H1 (cell line): ENCODE measurements around the gene TMEM59L. TPM values are rescaled to one million over a fixed set of nuclear protein-coding genes. Genes with fewer than 3 reads are reported as not detected.

Source experiments
- CTCF ChIA-PET: fragments of 300-600 bp; sonication (Branson Sonifier 250); formaldehyde crosslinking; loops from one replicate; lab custom pipeline; 2021; ENCODE audit not compliant: partially characterized antibody; lab: Charles Lee
- POLR2A ChIA-PET: fragments of 300-600 bp; sonication (Branson Sonifier 250); formaldehyde crosslinking; loops from one replicate; lab custom pipeline; 2021; ENCODE audit warnings: inconsistent platforms; ENCODE audit not compliant: partially characterized antibody; lab: Charles Lee
- DNase-seq, 2 experiments: peaks; one replicate each; pipeline versions ENCODE4 v3.0.0 to v3.0.0-alpha.2; 2010 to 2022; ENCODE audit warnings: low spot score in 2 of 2, low read depth in 1 of 2, mixed read lengths in 1 of 2
- FAIRE-seq: peaks from 2 replicates; lab custom pipeline; 2011; peaks lifted over from hg19 to GRCh38; lab: Jason Lieb, UNC
- H2AFZ ChIP-seq: 2 replicates; pipeline ENCODE4 v1.8.1; 2012; ENCODE audit warnings: low read length, inconsistent platforms
- H2AK5ac ChIP-seq: 2 replicates; pipeline ENCODE4 v1.6.1; 2013; ENCODE audit warnings: low read depth, low read length
- H2BK120ac ChIP-seq: replicated peaks from 2 replicates; pipeline ENCODE3; 2013; ENCODE audit warnings: low read depth, low read length, inconsistent platforms
- H2BK12ac ChIP-seq: 2 replicates; pipeline ENCODE4 v1.6.1; 2013; ENCODE audit warnings: low read depth, low read length
- H2BK15ac ChIP-seq: 2 replicates; pipeline ENCODE4 v1.6.1; 2013; ENCODE audit warnings: low read length
- H2BK20ac ChIP-seq: 2 replicates; pipeline ENCODE4 v1.6.1; 2013; ENCODE audit warnings: low read length
- H2BK5ac ChIP-seq: 2 replicates; pipeline ENCODE4 v1.6.1; 2013; ENCODE audit warnings: low read depth, low read length
- H3K14ac ChIP-seq: 2 replicates; pipeline ENCODE4 v1.6.1; 2013; ENCODE audit warnings: inconsistent platforms; ENCODE audit not compliant: insufficient read length
- H3K18ac ChIP-seq: 2 replicates; pipeline ENCODE4 v1.6.1; 2013; ENCODE audit warnings: low read length; ENCODE audit errors: extremely low read depth
- H3K23ac ChIP-seq: 2 replicates; pipeline ENCODE4 v1.6.1; 2013; ENCODE audit warnings: inconsistent platforms; ENCODE audit not compliant: insufficient read length
- H3K23me2 ChIP-seq: 2 replicates; pipeline ENCODE4 v1.6.1; 2013; ENCODE audit warnings: low read depth, low read length
- H3K27ac ChIP-seq: 2 replicates; pipeline ENCODE4 v1.6.1; 2011; ENCODE audit warnings: low read depth, low read length, inconsistent platforms
- H3K27me3 ChIP-seq, 4 experiments: replicated peaks in 1 of 4; 1 replicate in 1 of 4; 2 replicates in 3 of 4; pipeline versions ENCODE4 v1.6.1 to v1.8.1; 2011 to 2013; ENCODE audit warnings: low read length in 3 of 4, mild to moderate bottlenecking in 3 of 4, inconsistent platforms in 2 of 4, mixed read lengths in 2 of 4, moderate library complexity in 1 of 4; ENCODE audit not compliant: control insufficient read depth in 3 of 4, insufficient read depth in 3 of 4; ENCODE audit errors: extremely low read depth in 1 of 4
- H3K36me3 ChIP-seq, 4 experiments: 2 replicates each; pipeline versions ENCODE4 v1.6.1 to v1.8.1; 2011 to 2013; ENCODE audit warnings: mild to moderate bottlenecking in 4 of 4, low read length in 3 of 4, moderate library complexity in 2 of 4, control low read depth in 1 of 4, inconsistent platforms in 1 of 4; ENCODE audit not compliant: insufficient read depth in 4 of 4, control insufficient read depth in 2 of 4
- H3K4ac ChIP-seq: replicated peaks from 2 replicates; pipeline ENCODE3; 2013; ENCODE audit warnings: low read length, low read depth, mixed read lengths, inconsistent platforms; ENCODE audit not compliant: insufficient read length
- H3K4me1 ChIP-seq, 4 experiments: replicated peaks in 1 of 4; 1 replicate in 1 of 4; 2 replicates in 3 of 4; pipeline versions ENCODE4 v1.6.1 to v1.8.1; 2011 to 2013; ENCODE audit warnings: low read length in 3 of 4, inconsistent platforms in 2 of 4, mixed read lengths in 1 of 4; ENCODE audit not compliant: insufficient read depth in 4 of 4, control insufficient read depth in 3 of 4
- H3K4me2 ChIP-seq, 2 experiments: 2 replicates each; pipeline versions ENCODE4 v1.6.1 to v1.8.1; 2011 to 2013; ENCODE audit warnings: low read depth in 2 of 2, low read length in 2 of 2, control low read depth in 1 of 2, inconsistent platforms in 1 of 2, mild to moderate bottlenecking in 1 of 2; ENCODE audit not compliant: insufficient read depth in 1 of 2
- H3K4me3 ChIP-seq, 4 experiments: fragments of 200-600, 300-600 bp in 1 of 4; sonication (generic), shearing (Covaris generic), sonication (Bioruptor Twin) in 1 of 4; 2 replicates each; pipeline versions ENCODE4 v1.5.1 to v1.8.1; 2011 to 2016; ENCODE audit warnings: low read length in 4 of 4, low read depth in 3 of 4, control low read depth in 2 of 4, inconsistent platforms in 2 of 4, mild to moderate bottlenecking in 2 of 4, mixed read lengths in 1 of 4, moderate library complexity in 1 of 4; ENCODE audit not compliant: insufficient read depth in 2 of 4; ENCODE audit errors: extremely low read depth in 1 of 4
- H3K56ac ChIP-seq: replicated peaks from 2 replicates; pipeline ENCODE3; 2013; ENCODE audit warnings: low read depth, mild to moderate bottlenecking, mixed read lengths, low read length, inconsistent platforms; ENCODE audit not compliant: insufficient read length
- H3K79me1 ChIP-seq: 2 replicates; pipeline ENCODE4 v1.6.1; 2013; ENCODE audit warnings: low read depth, low read length, control low read depth
- H3K79me2 ChIP-seq, 2 experiments: 2 replicates each; pipeline versions ENCODE4 v1.6.1 to v1.8.1; 2012 to 2013; ENCODE audit warnings: low read length in 2 of 2, mild to moderate bottlenecking in 2 of 2, inconsistent platforms in 1 of 2; ENCODE audit not compliant: insufficient read depth in 2 of 2, control insufficient read depth in 1 of 2
- H3K9ac ChIP-seq, 4 experiments: replicated peaks in 1 of 4; 1 replicate in 1 of 4; 2 replicates in 3 of 4; pipeline versions ENCODE4 v1.6.1 to v1.8.1; 2011 to 2013; ENCODE audit warnings: low read depth in 3 of 4, low read length in 3 of 4, control low read depth in 2 of 4, mild to moderate bottlenecking in 2 of 4, moderate library complexity in 2 of 4, inconsistent platforms in 1 of 4; ENCODE audit errors: extremely low read depth in 1 of 4
- H3K9me3 ChIP-seq, 2 experiments: 2 replicates each; pipeline versions ENCODE4 v1.6.1 to v1.8.1; 2012 to 2013; ENCODE audit warnings: mild to moderate bottlenecking in 2 of 2, moderate library complexity in 2 of 2, control low read depth in 1 of 2, inconsistent platforms in 1 of 2, low read depth in 1 of 2, low read length in 1 of 2, mixed read lengths in 1 of 2; ENCODE audit not compliant: insufficient read depth in 2 of 2
- H4K20me1 ChIP-seq, 2 experiments: replicated peaks in 1 of 2; 2 replicates each; pipeline versions ENCODE3 to v1.8.1; 2011 to 2013; ENCODE audit warnings: inconsistent platforms in 2 of 2, low read length in 2 of 2, mild to moderate bottlenecking in 1 of 2; ENCODE audit not compliant: insufficient read depth in 2 of 2, control insufficient read depth in 1 of 2
- H4K5ac ChIP-seq: 2 replicates; pipeline ENCODE4 v1.6.1; 2013; ENCODE audit warnings: low read length, low read depth, mixed read lengths, inconsistent platforms; ENCODE audit not compliant: insufficient read length
- H4K8ac ChIP-seq: 2 replicates; pipeline ENCODE4 v1.8.0; 2013; ENCODE audit warnings: mild to moderate bottlenecking, moderate library complexity, low read length, inconsistent platforms; ENCODE audit not compliant: insufficient read depth; ENCODE audit errors: extremely low read depth
- H4K91ac ChIP-seq: replicated peaks from 2 replicates; pipeline ENCODE3; 2013; ENCODE audit warnings: low read length, mixed read lengths, inconsistent platforms; ENCODE audit not compliant: insufficient read length
- ATF3 ChIP-seq: IDR thresholded peaks from 2 replicates; pipeline ENCODE4 v1.6.1; 2011; ENCODE audit warnings: low read depth, mild to moderate bottlenecking, low read length; ENCODE audit not compliant: insufficient read depth
- CREB1 ChIP-seq: IDR thresholded peaks from 2 replicates; pipeline ENCODE4 v1.6.1; 2012; ENCODE audit warnings: inconsistent platforms
- HDAC2 ChIP-seq, 2 experiments: fragments of 300-600 bp in 1 of 2; sonication (generic) in 1 of 2; IDR thresholded peaks; 2 replicates each; pipeline ENCODE4 v1.6.1; 2011 to 2012; ENCODE audit warnings: low read depth in 2 of 2, low read length in 2 of 2, mild to moderate bottlenecking in 2 of 2, moderate library complexity in 2 of 2, borderline replicate concordance in 1 of 2, inconsistent platforms in 1 of 2
- POLR2AphosphoS5 ChIP-seq: IDR thresholded peaks from 2 replicates; pipeline ENCODE4 v1.6.1; 2011; ENCODE audit warnings: low read depth, low read length
- RXRA ChIP-seq: IDR thresholded peaks from 2 replicates; pipeline ENCODE4 v1.6.1; 2011; ENCODE audit warnings: low read depth, mild to moderate bottlenecking, low read length, moderate library complexity; ENCODE audit not compliant: insufficient read depth
- SIX5 ChIP-seq: IDR thresholded peaks from 2 replicates; pipeline ENCODE4 v1.6.1; 2011; ENCODE audit warnings: mild to moderate bottlenecking, low read depth, low read length
- SP1 ChIP-seq: IDR thresholded peaks from 2 replicates; pipeline ENCODE4 v1.6.1; 2011; ENCODE audit warnings: low read depth, low read length
- TBP ChIP-seq: IDR thresholded peaks from 2 replicates; pipeline ENCODE4 v1.6.1; 2011; ENCODE audit warnings: low read depth, low read length, improper control_type of control experiment
- TCF12 ChIP-seq: IDR thresholded peaks from 2 replicates; pipeline ENCODE4 v1.6.1; 2011; ENCODE audit warnings: low read depth, mild to moderate bottlenecking, low read length
- WGBS, 2 experiments: shearing (Covaris generic) in 1 of 2; methylation state at CpG; one replicate each; pipeline versions ENCODE4 v1.1.6 to v1.1.7; 2013 to 2015; ENCODE audit warnings: low lambda C conversion rate in 2 of 2, mixed read lengths in 2 of 2, inconsistent platforms in 1 of 2, low coverage in 1 of 2, missing lambda C conversion rate in 1 of 2; ENCODE audit not compliant: insufficient replicate concordance in 2 of 2, insufficient coverage in 1 of 2, insufficient read length in 1 of 2; ENCODE audit errors: extremely low coverage in 1 of 2, missing lambda C conversion rate in 1 of 2; 5-methylcytosine and 5-hydroxymethylcytosine counted together
- polyA plus RNA-seq, 7 experiments: library from polyadenylated mRNA; depleted of rRNA in 3 of 7; stranded (reverse) in 5 of 7; unstranded in 2 of 7; fragments of >200 nt in 5 of 7; fragments of 200-250 nt in 2 of 7; gene quantifications; 1 replicate in 5 of 7; 2 replicates in 1 of 7; 4 replicates in 1 of 7; pipeline versions ENCODE4 v1.2.1 to v1.2.3, GENCODE V29; 2011 to 2013; ENCODE audit warnings: missing spikeins in 2 of 7, mixed read lengths in 2 of 7
- total RNA-seq: library from RNA; stranded (reverse); fragmentation: NEBNext Ultra II Directional; extraction: Animal tissue kit (Norgen Biotek cat#: 25700); gene quantifications from 2 replicates; pipeline ENCODE4 v1.2.1, GENCODE V29; 2021
- TF ChIP-seq, protein P1 (sequence below): IDR thresholded peaks from 2 replicates; pipeline ENCODE4 v1.6.1; 2012; ENCODE audit warnings: inconsistent platforms

The TMEM59L gene
- total and polyA plus RNA-seq, 2 of the 8 experiments (the other 6 are each of a cell fraction or from before 2014, with no cell fraction given) = 4.0 to 12.2 TPM

- H3K4me3 ChIP-seq = no peak overlapping the region
- H2BK120ac ChIP-seq = peak overlapping the region; percentile 13
- H2BK20ac ChIP-seq = peak overlapping the region; percentile 66; the same call in 1 of the 2 replicates
- no peaks in the 10 kb centered on the region for H3K79me1 ChIP-seq
- H2BK15ac ChIP-seq = 0 out of 2 replicates have a peak overlapping the region, but pooled peaks have one; percentile 72
- H2BK5ac ChIP-seq = peak overlapping the region; percentile 1; the same call in 1 of the 2 replicates
- peak overlapping the region in 1 of 2 experiments; percentile 95; a peak in 2 of 4 replicates for H3K4me2 ChIP-seq
- H3K36me3 ChIP-seq = peaks cover 0 to 17% (median 0%) of the 10 kb centered on the region in 4 experiments; a peak in 1 of 8 replicates
- peak overlapping the region; percentile 35; the same call in 1 of the 2 replicates for H2BK12ac ChIP-seq
- no peak overlapping the region for H3K23ac ChIP-seq
- no peak overlapping the region for H4K8ac ChIP-seq
- no peak overlapping the region for H3K14ac ChIP-seq
- FAIRE-seq = no peak
- peaks cover 88 to 96% (median 96%) of the 10 kb centered on the region in 4 experiments for H3K27me3 ChIP-seq
- peaks cover 24% of the 10 kb centered on the region for H3K23me2 ChIP-seq
- peak overlapping the region; percentile 73 for H4K91ac ChIP-seq
- CTCF ChIA-PET = interaction anchor here (0.6 to 1.7 kb wide), 5 partner anchors 10 to 135 kb away, joined by 3 to 5 read pairs (median 3); no protein-coding TSS in a partner anchor
- 33% methylated on average over 8 of the region's 9 CpGs; no CpG with 5 or more reads in 1 of the 2 experiments for WGBS, 2 experiments
- peaks cover 0 to 20% of the 10 kb centered on the region in 2 experiments for H4K20me1 ChIP-seq
- peak overlapping the region; percentile 44 for H3K4ac ChIP-seq
- no peaks in the 10 kb centered on the region for H3K9me3 ChIP-seq
- POLR2A ChIA-PET = interaction anchor here (0.8 to 1.1 kb wide), 2 partner anchors 12 to 63 kb away, joined by 3 read pairs; no protein-coding TSS in a partner anchor
- H3K56ac ChIP-seq = no peak overlapping the region
- H3K79me2 ChIP-seq = no peaks in the 10 kb centered on the region
- DNase-seq = no peak
- no peak overlapping the region; the same call in 1 of the 2 replicates for H3K18ac ChIP-seq
- no peak overlapping the region for H2AK5ac ChIP-seq
- no peak overlapping the region for H3K27ac ChIP-seq
- no peak overlapping the region for H2AFZ ChIP-seq
- no peak overlapping the region for H4K5ac ChIP-seq
- no peak overlapping the region for H3K9ac ChIP-seq
- peaks cover 32 to 64% (median 46%) of the 10 kb centered on the region in 4 experiments for H3K4me1 ChIP-seq
- TF ChIP-seq HDAC2 (IDR thresholded peaks at IDR 0.05; ENCODE audit: borderline replicate concordance in 1 of 2, low read depth in 2 of 2, low read length in 2 of 2) (0 out of 4 replicates have a peak, but pooled peaks of 1 of the 2 experiments have one; percentile 51), SP1 (no peak), CREB1 (no peak), POLR2AphosphoS5 (no peak), TCF12 (no peak), TBP (no peak), ATF3 (no peak), SIX5 (no peak), RXRA (no peak)
- TF ChIP-seq, protein P1, sequence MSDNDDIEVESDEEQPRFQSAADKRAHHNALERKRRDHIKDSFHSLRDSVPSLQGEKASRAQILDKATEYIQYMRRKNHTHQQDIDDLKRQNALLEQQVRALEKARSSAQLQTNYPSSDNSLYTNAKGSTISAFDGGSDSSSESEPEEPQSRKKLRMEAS = no peak
Observed at GRCh38 chr19:18608805-18609716, 3.6 kb upstream of the TMEM59L start.
